GM21576 (cell line): Measurements from ENCODE around the gene ADAMTSL5.

Source experiments
- ATAC-seq: cut with Tn5 transposase; IDR thresholded peaks from one replicate; pipeline ENCODE4 v1.9.1; 2021; ENCODE audit warnings: mild to moderate bottlenecking, moderate library complexity; ENCODE audit not compliant: unreplicated experiment

Gene ADAMTSL5

DNA sequence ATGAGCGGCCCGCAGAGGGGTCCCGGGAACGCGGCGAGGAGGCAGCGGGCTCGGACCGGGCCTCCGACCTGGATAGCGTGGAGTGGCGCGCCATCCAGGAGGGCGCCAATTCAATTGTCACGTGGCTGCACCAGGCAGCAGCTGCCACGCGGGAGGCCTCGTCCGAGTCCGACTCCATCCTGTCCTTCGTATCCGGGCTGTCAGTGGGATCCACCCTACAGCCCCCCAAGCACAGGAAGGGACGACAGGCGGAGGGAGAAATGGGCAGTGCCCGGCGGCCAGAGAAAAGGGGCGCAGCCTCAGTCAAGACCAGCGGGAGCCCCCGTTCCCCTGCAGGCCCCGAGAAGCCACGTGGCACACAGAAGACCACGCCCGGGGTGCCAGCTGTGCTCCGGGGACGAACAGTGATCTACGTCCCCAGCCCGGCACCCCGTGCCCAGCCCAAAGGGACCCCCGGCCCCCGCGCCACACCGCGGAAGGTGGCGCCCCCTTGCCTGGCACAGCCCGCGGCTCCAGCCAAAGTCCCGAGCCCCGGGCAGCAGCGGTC lies 44.5 kb downstream of the ADAMTSL5 start:
- ATAC-seq: no peak

- no peak for ATAC-seq
Observed at GRCh38 chr19:1467490-1468273, 45.1 kb downstream of the ADAMTSL5 start.

- no peak for ATAC-seq
Observed at GRCh38 chr19:1467215-1467489, 45.7 kb downstream of the ADAMTSL5 start.

- no peak for ATAC-seq
Observed at GRCh38 chr19:1466461-1467214, 46.2 kb downstream of the ADAMTSL5 start.

DNA sequence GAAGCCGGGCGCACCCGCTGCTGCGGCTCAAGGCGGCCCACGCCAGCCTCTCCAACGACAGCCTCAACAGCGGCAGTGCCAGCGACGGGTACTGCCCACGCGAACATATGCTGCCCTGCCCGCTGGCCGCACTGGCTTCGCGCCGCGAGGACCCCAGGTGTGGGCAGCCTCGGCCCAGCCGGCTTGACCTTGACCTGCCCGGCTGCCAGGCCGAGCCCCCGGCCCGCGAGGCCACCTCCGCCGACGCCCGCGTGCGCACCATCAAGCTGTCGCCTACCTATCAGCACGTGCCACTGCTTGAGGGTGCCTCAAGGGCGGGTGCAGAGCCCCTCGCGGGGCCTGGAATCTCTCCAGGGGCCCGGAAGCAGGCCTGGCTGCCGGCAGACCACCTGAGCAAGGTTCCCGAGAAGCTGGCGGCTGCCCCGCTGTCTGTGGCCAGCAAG lies 46.8 kb downstream of the ADAMTSL5 start:
- no peak for ATAC-seq

DNA sequence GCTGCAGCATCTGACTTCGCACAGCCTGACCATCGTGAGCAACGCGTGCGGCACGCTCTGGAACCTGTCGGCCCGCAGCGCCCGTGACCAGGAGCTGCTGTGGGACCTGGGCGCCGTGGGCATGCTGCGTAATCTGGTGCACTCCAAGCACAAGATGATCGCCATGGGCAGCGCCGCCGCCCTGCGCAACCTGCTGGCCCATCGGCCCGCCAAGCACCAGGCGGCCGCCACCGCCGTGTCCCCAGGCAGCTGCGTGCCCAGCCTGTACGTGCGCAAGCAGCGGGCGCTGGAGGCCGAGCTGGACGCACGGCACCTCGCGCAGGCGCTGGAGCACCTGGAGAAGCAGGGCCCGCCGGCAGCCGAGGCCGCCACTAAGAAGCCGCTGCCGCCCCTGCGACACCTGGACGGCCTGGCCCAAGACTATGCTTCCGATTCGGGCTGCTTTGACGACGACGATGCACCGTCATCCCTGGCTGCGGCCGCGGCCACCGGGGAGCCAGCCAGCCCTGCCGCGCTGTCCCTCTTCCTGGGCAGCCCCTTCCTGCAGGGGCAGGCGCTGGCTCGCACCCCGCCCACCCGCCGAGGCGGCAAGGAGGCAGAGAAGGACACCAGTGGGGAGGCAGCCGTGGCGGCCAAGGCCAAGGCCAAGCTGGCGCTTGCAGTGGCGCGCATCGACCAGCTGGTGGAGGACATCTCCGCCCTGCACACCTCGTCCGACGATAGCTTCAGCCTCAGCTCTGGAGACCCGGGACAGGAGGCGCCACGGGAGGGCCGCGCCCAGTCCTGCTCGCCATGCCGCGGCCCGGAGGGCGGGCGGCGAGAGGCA lies 47.4 kb downstream of the ADAMTSL5 start:
- no peak for ATAC-seq

DNA sequence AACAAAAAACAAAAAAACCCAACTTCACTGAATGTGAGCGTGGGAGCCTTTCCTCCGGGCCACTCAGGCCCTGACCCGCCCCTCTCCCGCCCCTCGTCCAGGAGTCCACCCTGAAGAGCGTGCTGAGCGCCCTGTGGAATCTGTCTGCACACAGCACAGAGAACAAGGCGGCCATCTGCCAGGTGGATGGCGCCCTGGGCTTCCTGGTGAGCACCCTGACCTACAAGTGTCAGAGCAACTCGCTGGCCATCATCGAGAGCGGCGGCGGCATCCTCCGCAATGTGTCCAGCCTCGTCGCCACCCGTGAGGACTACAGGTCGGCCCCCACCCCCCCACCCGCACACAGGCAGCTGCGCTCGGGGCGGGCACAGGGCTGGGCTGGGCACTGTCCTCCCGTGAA lies 51.0 kb downstream of the ADAMTSL5 start:
- no peak for ATAC-seq

GRCh38 chr19:1460033-1460995 lies 52.5 kb downstream of the ADAMTSL5 start:
- no peak for ATAC-seq

GRCh38 chr19:1459479-1459878 lies 53.3 kb downstream of the ADAMTSL5 start:
- ATAC-seq: no peak

DNA sequence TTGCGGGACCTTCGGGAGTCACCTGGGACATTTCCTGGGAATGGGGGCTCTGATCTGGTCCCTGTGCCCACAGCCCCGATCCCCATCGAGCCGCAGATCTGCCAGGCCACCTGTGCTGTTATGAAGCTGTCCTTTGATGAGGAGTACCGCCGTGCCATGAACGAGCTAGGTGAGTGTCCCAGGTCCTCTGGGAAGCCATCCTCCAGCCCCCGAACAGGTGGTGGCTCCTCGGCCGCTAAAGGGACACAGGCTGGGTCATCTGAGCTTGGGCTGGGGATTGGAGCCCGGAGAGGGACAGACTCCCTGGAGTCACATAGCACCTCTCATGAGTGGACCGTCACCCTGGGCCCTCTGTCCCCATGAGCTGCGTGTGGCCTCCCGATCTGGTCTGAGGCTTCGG lies 54.9 kb downstream of the ADAMTSL5 start:
- ATAC-seq: no peak

DNA sequence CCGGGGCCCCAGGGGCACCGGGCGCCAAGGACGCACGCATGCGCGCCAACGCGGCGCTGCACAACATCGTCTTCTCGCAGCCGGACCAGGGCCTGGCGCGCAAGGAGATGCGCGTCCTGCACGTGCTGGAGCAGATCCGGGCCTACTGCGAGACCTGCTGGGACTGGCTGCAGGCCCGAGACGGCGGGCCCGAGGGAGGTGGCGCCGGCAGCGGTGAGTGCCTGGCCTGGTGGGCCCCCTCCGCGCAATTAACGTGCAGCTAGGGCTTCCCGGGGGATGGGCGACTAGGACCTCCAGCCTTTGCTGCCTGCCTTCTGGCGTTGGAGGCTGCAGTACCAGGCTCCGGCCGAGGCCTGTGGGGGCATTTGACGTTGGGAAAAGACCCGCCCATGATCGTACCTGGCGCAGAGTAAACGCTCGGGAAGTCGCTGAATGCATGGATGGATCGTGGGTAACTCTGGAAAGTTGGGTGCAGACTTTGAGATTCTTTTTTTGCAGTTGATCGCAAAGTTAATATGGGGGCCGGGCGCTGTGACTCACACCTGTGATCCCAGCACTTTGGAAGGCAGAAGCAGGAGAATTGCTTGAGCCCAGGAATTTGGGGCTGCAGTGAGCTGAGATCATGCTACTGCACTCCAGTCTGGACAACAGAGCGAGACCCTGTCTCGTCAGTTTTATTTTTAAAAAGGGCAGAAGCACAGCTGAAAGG lies 55.6 kb downstream of the ADAMTSL5 start:
- ATAC-seq: no peak

- no peak for ATAC-seq
Observed at GRCh38 chr19:1456121-1456900, 56.5 kb downstream of the ADAMTSL5 start.

DNA sequence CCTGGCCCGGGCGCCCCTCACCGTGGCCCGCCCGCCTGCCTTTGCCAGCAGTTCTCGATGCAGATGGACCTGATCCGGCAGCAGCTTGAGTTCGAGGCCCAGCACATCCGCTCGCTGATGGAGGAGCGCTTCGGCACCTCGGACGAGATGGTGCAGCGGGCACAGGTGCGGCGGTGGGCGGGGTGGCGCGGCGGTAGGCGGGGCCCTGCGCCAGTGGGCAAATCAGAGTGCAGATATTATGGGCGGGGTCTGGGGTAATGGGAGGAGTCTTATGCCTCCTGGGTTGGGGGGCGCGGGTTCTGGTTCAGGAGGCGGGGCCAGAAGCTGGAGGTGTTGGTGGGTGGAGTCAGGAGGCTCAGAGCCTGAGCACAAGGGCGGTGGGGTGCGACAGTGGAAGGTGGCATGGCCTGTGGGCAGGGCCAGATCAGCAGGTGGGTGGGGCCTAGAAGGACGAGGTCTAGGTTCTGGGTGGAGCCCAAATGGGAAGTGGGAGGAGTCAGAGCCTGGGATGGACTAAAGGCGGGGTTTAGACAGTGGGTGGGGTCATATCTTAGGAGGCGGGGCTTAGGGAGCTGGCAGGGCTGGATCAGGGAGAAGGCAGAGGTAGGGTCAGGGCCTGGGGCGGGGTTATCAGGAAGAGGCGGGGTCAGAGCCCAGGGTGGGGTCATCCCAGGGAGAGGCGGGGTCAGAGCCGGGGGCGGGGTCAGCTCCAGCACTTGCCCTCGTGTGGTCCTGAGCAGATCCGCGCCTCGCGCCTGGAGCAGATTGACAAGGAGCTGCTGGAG lies 57.3 kb downstream of the ADAMTSL5 start:
- no peak for ATAC-seq
